HepG2 (cell line): ENCODE data around the gene ZNF3. TPM values are rescaled to one million over a fixed set of nuclear protein-coding genes. Genes with fewer than 3 reads are reported as not detected.

Experiments used
- ADNP ChIP-seq: sonication (generic); formaldehyde crosslinking; IDR thresholded peaks from 2 replicates; pipeline ENCODE4 v1.4.0; 2020; ENCODE audit warnings: missing genetic modification reagents
- ARNTL ChIP-seq: sonication (generic); formaldehyde crosslinking; IDR thresholded peaks from 2 replicates; pipeline ENCODE4 v1.4.0; 2020; ENCODE audit warnings: mild to moderate bottlenecking, missing genetic modification reagents
- BCL3 ChIP-seq: sonication (generic); formaldehyde crosslinking; IDR thresholded peaks from 2 replicates; pipeline ENCODE4 v1.5.1; 2020; ENCODE audit warnings: mild to moderate bottlenecking, missing genetic modification reagents, moderate library complexity
- CCAR2 ChIP-seq: fragments of 200-400 bp; formaldehyde crosslinking; optimal IDR thresholded peaks from 2 replicates; pipeline ENCODE3; 2018; ENCODE audit warnings: low read depth, mild to moderate bottlenecking, low read length, moderate library complexity
- FOXP1 ChIP-seq, 2 experiments: fragments of 450-650 bp in 1 of 2; IDR thresholded peaks; 2 replicates each; pipeline ENCODE4 v1.6.1; 2017 to 2018; ENCODE audit warnings: antibody characterized with exemption in 1 of 2
- JUND ChIP-seq: sonication (generic); formaldehyde crosslinking; IDR thresholded peaks from 2 replicates; pipeline ENCODE4 v1.8.0; 2022; ENCODE audit warnings: mild to moderate bottlenecking, missing genetic modification reagents
- KDM5A ChIP-seq: fragments of 200-600 bp; sonication (generic); IDR thresholded peaks from 2 replicates; pipeline ENCODE4 v1.7.0; 2018; ENCODE audit warnings: antibody characterized with exemption, mild to moderate bottlenecking, low read length, borderline replicate concordance
- KLF9 ChIP-seq: IDR thresholded peaks from 2 replicates; pipeline ENCODE4 v1.6.1; 2016; ENCODE audit warnings: low read depth
- NFATC3 ChIP-seq: sonication (generic); formaldehyde crosslinking; IDR thresholded peaks from 2 replicates; pipeline ENCODE4 v1.5.1; 2020; ENCODE audit warnings: mild to moderate bottlenecking, missing genetic modification reagents
- NR0B2 ChIP-seq: sonication (generic); formaldehyde crosslinking; IDR thresholded peaks from 2 replicates; pipeline ENCODE4 v1.4.0; 2020; ENCODE audit warnings: mild to moderate bottlenecking, missing genetic modification reagents
- PITX1 ChIP-seq: sonication (generic); formaldehyde crosslinking; IDR thresholded peaks from 2 replicates; pipeline ENCODE4 v1.5.1; 2020; ENCODE audit warnings: mild to moderate bottlenecking, missing genetic modification reagents
- POGK ChIP-seq: sonication (generic); formaldehyde crosslinking; conservative IDR thresholded peaks from 2 replicates; pipeline ENCODE4 v1.8.0; 2022; ENCODE audit warnings: mild to moderate bottlenecking, moderate library complexity, missing genetic modification reagents
- RAD51 ChIP-seq: fragments of 450-650 bp; IDR thresholded peaks from 2 replicates; pipeline ENCODE4 v1.6.1; 2016; ENCODE audit warnings: borderline replicate concordance
- ZBTB49 ChIP-seq: sonication (generic); formaldehyde crosslinking; IDR thresholded peaks from 2 replicates; pipeline ENCODE4 v1.4.0; 2020; ENCODE audit warnings: missing genetic modification reagents, borderline replicate concordance
- ZNF256 ChIP-seq: sonication (generic); formaldehyde crosslinking; conservative IDR thresholded peaks from 2 replicates; pipeline ENCODE4 v1.4.0; 2020; ENCODE audit warnings: missing genetic modification reagents
- ZNF34 ChIP-seq: sonication (generic); formaldehyde crosslinking; IDR thresholded peaks from 2 replicates; pipeline ENCODE4 v1.4.0; 2020; ENCODE audit warnings: mild to moderate bottlenecking, missing genetic modification reagents, borderline replicate concordance
- ZNF431 ChIP-seq: sonication (generic); formaldehyde crosslinking; IDR thresholded peaks from 2 replicates; pipeline ENCODE4 v1.9.0; 2022; ENCODE audit warnings: missing genetic modification reagents, low read depth, mild to moderate bottlenecking, borderline replicate concordance
- ZNF567 ChIP-seq: sonication (generic); formaldehyde crosslinking; IDR thresholded peaks from 2 replicates; pipeline ENCODE4 v1.8.1; 2023; ENCODE audit warnings: mild to moderate bottlenecking, missing genetic modification reagents, borderline replicate concordance
- ZNF615 ChIP-seq: sonication (generic); formaldehyde crosslinking; IDR thresholded peaks from 2 replicates; pipeline ENCODE4 v1.5.0; 2020; ENCODE audit warnings: mild to moderate bottlenecking, missing genetic modification reagents, borderline replicate concordance
- ZNF660 ChIP-seq: sonication (generic); formaldehyde crosslinking; IDR thresholded peaks from 2 replicates; pipeline ENCODE4 v1.5.1; 2020; ENCODE audit warnings: mild to moderate bottlenecking, low read depth, missing genetic modification reagents, borderline replicate concordance
- ZNF7 ChIP-seq: IDR thresholded peaks from 2 replicates; pipeline ENCODE4 v1.6.1; 2016; ENCODE audit warnings: missing biosample characterization, missing genetic modification reagents
- ZSCAN21 ChIP-seq: sonication (generic); formaldehyde crosslinking; IDR thresholded peaks from 2 replicates; pipeline ENCODE4 v1.8.0; 2022; ENCODE audit warnings: mild to moderate bottlenecking, missing genetic modification reagents, moderate library complexity, borderline replicate concordance
- polyA plus RNA-seq, 8 experiments: library from polyadenylated mRNA; depleted of rRNA in 3 of 8; stranded (reverse) in 7 of 8; unstranded in 1 of 8; fragments of >200 nt; fragmentation: Illumina TruSeq in 4 of 8; extraction: Trizol in 4 of 8; gene quantifications; 2 replicates each; pipeline versions ENCODE4 v1.2.1 to v1.2.3, GENCODE V29; 2011 to 2016; ENCODE audit warnings: low read depth in 4 of 8, missing spikeins in 1 of 8, mixed read lengths in 1 of 8; ENCODE audit not compliant: insufficient read depth in 1 of 8
- total RNA-seq, 5 experiments: library from RNA; depleted of rRNA; stranded (reverse); fragments of >200 nt; fragmentation: Illumina TruSeq; extraction: Trizol; gene quantifications; 2 replicates each; pipeline ENCODE4 v1.2.3, GENCODE V29; 2016; ENCODE audit warnings: low read depth in 1 of 5

The ZNF3 gene
- total and polyA plus RNA-seq, 2 of the 13 experiments (the other 11 are each of a cell fraction or from before 2014, with no cell fraction given): 33.7 to 56.9 TPM

- no peak for TF ChIP-seq ZBTB49 (CRISPR knock-in tag)
- TF ChIP-seq KDM5A: peak; percentile 66
- peak; percentile 37; the same call in 1 of the 2 replicates for TF ChIP-seq PITX1 (CRISPR knock-in tag)
- TF ChIP-seq JUND (CRISPR knock-in tag): 0 out of 2 replicates have a peak, but pooled peaks have one; percentile 29
- no peak for TF ChIP-seq ADNP (CRISPR knock-in tag)
- TF ChIP-seq ARNTL (CRISPR knock-in tag): 0 out of 2 replicates have a peak, but pooled peaks have one; percentile 18
- 0 out of 2 replicates have a peak, but pooled peaks have one; percentile 18 for TF ChIP-seq ZNF34 (CRISPR knock-in tag)
- TF ChIP-seq POGK: no peak
- TF ChIP-seq BCL3 (CRISPR knock-in tag): peak; percentile 60
- peak; percentile 92 for TF ChIP-seq RAD51
- no peak for TF ChIP-seq ZNF7 (CRISPR knock-in tag)
- no peak; the same call in 1 of the 2 replicates for TF ChIP-seq ZNF615 (CRISPR knock-in tag)
- no peak for TF ChIP-seq KLF9 (CRISPR knock-in tag)
- peak; percentile 89; the same call in 1 of the 2 replicates for TF ChIP-seq NFATC3
- TF ChIP-seq CCAR2: no peak
- TF ChIP-seq ZNF660: no peak
- TF ChIP-seq NR0B2 (CRISPR knock-in tag): peak; percentile 76; the same call in 1 of the 2 replicates
- peak; percentile 90; the same call in 1 of the 2 replicates for TF ChIP-seq ZSCAN21
- no peak; the same call in 1 of the 2 replicates for TF ChIP-seq ZNF256 (CRISPR knock-in tag)
- no peak; the same call in 1 of the 2 replicates for TF ChIP-seq ZNF431
- no peak for TF ChIP-seq FOXP1 (IDR thresholded peaks at IDR 0.05)
- no peak for TF ChIP-seq FOXP1 (CRISPR knock-in tag; IDR thresholded peaks at IDR 0.05)
- TF ChIP-seq ZNF567 (CRISPR knock-in tag): 0 out of 2 replicates have a peak, but pooled peaks have one; percentile 47
Measured at GRCh38 chr7:100101016-100101862, 19.7 kb upstream of the ZNF3 start, which contains the start of the genes AP4M1 and MCM7 (continued).
